Duodenal mucosa (tissue), 2 donors: Measurements from ENCODE around the gene DENND5A.
"Not testable (repeated sequence)": the region's sequence is repeated elsewhere in the genome, so short reads cannot be mapped to it uniquely, and the experiment has no call there.

Experiments used
- H3K27ac ChIP-seq: one replicate; pipeline ENCODE4 v1.7.0; 2013; ENCODE audit warnings: low read depth, low read length
- H3K27me3 ChIP-seq, 2 donors: one replicate each; pipeline ENCODE4 v1.7.0; 2013; ENCODE audit warnings: low read length in 2 of 2, control low read depth in 1 of 2; ENCODE audit not compliant: insufficient read depth in 2 of 2, control insufficient read depth in 1 of 2
- H3K36me3 ChIP-seq, 2 donors: one replicate each; pipeline ENCODE4 v1.7.0; 2013; ENCODE audit warnings: low read length in 2 of 2, control low read depth in 1 of 2; ENCODE audit not compliant: insufficient read depth in 2 of 2, control insufficient read depth in 1 of 2
- H3K4me1 ChIP-seq, 2 donors: one replicate each; pipeline ENCODE4 v1.7.0; 2013; ENCODE audit warnings: low read length in 2 of 2, control low read depth in 1 of 2; ENCODE audit not compliant: insufficient read depth in 2 of 2, control insufficient read depth in 1 of 2
- H3K4me3 ChIP-seq, 2 donors: one replicate each; pipeline ENCODE4 v1.7.0; 2013; ENCODE audit warnings: low read length in 2 of 2, low read depth in 1 of 2
- H3K9ac ChIP-seq, 2 donors: one replicate each; pipeline ENCODE4 v1.7.0; 2013; ENCODE audit warnings: low read length in 2 of 2, low read depth in 1 of 2
- H3K9me3 ChIP-seq, 2 donors: one replicate each; pipeline ENCODE4 v1.7.0; 2013; ENCODE audit warnings: low read length in 2 of 2, control low read depth in 1 of 2; ENCODE audit not compliant: control insufficient read depth in 1 of 2

DENND5A gene

DNA sequence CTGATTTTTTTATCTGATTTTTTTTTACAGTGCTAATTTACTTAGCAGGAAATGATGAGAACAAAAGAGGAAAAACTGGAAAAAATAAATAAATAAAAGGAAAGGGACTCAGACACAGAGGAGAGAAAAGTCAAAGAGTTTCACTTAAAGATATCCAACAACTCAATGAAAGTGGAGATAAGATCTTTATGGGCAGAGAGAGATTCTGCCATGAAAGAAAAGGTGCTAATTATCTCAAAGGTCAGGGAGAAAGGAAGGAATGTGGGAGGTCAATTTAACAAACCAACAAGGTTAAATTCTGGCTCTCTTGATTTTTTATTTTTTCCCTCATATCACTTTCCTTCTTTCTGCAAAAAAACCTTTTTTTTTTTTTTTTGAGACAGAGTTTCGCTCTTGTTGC lies 86.0 kb downstream of the DENND5A start:
- H3K36me3 ChIP-seq, result peaks cover 3 to 8% of the 10 kb centered on the region in 2 donors

DNA sequence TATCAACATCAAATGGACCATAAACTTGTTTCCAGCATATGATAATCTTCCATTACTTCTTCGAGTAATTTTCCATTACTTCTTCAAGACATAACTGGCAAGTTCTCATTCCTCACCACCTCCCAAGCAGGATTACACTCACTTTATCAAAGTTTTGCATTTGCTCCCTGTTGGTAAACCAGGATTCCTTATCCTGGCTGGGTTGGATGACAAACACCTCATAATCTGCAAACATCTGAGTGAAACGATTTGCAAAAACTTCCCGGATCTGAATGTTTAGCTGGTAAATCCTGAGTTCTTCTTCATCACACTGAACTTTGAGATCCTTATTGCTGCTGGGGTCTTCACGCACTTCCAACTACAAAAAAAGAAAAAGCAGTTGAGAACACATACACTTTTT lies 86.4 kb downstream of the DENND5A start:
- no peaks in the 10 kb centered on the region for H3K4me1 ChIP-seq
- H3K9me3 ChIP-seq, result no peaks in the 10 kb centered on the region
- H3K36me3 ChIP-seq, result peaks cover 3 to 8% of the 10 kb centered on the region in 2 donors
- no peaks in the 10 kb centered on the region for H3K27me3 ChIP-seq
- H3K27ac ChIP-seq, result no peak overlapping the region
- no peak overlapping the region for H3K4me3 ChIP-seq
- H3K9ac ChIP-seq, result no peak overlapping the region

More for the DNA sequence above, 86.0 kb downstream of the DENND5A start:
- H3K9me3 ChIP-seq, result no peaks in the 10 kb centered on the region
- H3K4me3 ChIP-seq, result no peak overlapping the region
- H3K4me1 ChIP-seq, result no peaks in the 10 kb centered on the region
- H3K9ac ChIP-seq, result no peak overlapping the region
- no peak overlapping the region for H3K27ac ChIP-seq
- no peaks in the 10 kb centered on the region for H3K27me3 ChIP-seq

DNA sequence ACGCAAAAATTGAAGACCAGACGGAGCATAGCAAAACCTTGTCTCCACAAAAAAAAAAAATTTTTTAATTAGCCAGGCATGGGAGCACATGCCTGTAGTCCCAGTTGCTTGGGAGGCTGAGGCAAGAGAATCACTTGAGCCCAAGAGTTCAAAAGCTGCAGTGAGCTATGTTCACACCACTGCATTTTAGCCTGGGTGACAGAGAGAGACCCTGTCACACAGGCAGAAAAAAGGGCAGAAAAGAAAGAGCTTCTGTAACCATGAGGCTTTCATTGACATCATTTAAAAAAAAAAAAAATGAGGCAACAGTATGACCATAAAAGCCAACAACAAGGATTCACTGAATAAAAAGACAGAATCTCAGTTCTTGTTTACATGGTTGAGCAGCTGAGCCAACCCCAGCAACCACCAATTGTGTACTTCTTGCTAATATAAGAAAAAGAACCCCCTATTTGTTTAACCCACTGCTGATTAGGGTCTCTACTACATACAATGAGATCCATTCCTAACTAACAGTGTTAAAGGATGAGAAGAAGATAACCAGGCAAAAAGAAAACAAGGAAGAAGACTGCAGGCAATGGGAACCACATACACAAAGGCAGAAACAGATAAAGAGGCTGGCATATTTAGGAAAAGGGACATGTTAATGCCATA lies 87.6 kb downstream of the DENND5A start:
- no peak overlapping the region for H3K27ac ChIP-seq
- peaks cover 3 to 8% of the 10 kb centered on the region in 2 donors for H3K36me3 ChIP-seq
- H3K4me3 ChIP-seq, result no peak overlapping the region
- no peaks in the 10 kb centered on the region for H3K9me3 ChIP-seq
- H3K9ac ChIP-seq, result no peak overlapping the region
- no peaks in the 10 kb centered on the region for H3K27me3 ChIP-seq
- no peaks in the 10 kb centered on the region for H3K4me1 ChIP-seq

DNA sequence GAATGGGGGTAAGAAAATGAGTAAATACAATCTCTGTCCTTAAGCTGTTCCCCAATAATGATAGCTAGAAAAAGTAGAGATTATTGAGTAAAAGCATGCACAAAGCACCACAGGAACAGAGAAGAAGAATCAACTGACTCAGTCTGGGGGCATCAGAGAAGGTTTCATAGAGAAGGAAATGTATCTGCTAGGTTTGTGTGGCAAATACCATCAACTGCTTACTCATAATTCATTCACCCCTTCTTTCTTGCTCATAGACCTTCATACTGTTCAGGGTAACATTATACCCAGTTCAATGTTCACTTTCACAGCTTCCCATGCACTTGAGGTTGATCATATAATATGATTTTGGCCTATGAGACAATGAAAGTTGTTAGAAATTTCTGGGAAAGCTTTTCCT lies 88.6 kb downstream of the DENND5A start:
- Histone ChIP-seq H3K9ac (no peak overlapping the region), H3K36me3 (peaks cover 3 to 8% of the 10 kb centered on the region in 2 donors), H3K4me1 (no peaks in the 10 kb centered on the region), H3K27me3 (no peaks in the 10 kb centered on the region), H3K9me3 (no peaks in the 10 kb centered on the region), H3K27ac (no peak overlapping the region), H3K4me3 (no peak overlapping the region)

DNA sequence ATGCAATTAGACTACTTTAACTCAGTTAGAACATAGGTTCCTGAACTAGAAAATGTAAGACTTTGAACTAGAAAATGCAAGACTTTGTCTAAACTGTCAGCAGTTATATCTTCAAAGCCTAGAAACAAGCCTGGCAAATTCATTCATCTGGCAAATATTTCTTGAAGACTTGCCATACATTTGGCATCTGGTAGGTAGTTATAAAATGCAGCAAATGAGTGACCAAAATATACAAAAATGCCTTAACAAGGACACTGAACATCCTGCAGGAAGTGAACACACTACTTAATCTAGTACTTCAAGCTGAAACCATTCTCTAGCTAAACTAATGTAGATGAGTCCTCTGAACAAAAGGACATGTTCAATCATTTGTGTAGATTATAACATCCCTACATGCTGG lies 89.0 kb downstream of the DENND5A start:
- H3K36me3 ChIP-seq, result peaks cover 3 to 8% of the 10 kb centered on the region in 2 donors
- no peak overlapping the region for H3K27ac ChIP-seq
- no peak overlapping the region for H3K4me3 ChIP-seq
- H3K4me1 ChIP-seq, result no peaks in the 10 kb centered on the region
- H3K9me3 ChIP-seq, result no peaks in the 10 kb centered on the region
- no peak overlapping the region for H3K9ac ChIP-seq
- H3K27me3 ChIP-seq, result no peaks in the 10 kb centered on the region

DNA sequence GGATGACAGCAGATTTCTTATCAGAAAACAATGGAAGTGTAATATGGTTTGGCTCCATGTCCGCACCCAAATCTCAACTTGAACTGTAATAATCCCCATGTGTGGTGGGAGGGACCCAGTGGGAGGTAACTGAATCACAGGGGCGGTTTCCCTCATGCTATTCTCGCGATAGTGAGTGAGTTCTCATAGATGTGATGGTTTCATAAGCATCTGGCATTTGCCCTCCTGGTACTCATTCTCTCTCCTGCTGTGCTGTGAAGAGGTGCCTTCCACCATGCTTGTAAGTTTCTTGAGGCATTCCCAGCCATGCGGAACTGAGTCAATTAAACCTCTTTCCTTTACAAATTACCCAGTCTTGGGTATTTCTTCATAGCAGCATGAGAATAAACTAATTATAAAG lies 92.8 kb downstream of the DENND5A start:
- H3K27me3 ChIP-seq, result no peaks in the 10 kb centered on the region
- H3K4me3 ChIP-seq, result no peak overlapping the region
- H3K9me3 ChIP-seq, result no peaks in the 10 kb centered on the region
- H3K4me1 ChIP-seq, result no peaks in the 10 kb centered on the region
- H3K27ac ChIP-seq, result no peak overlapping the region
- no peak overlapping the region for H3K9ac ChIP-seq
- peaks cover 3 to 9% of the 10 kb centered on the region in 2 donors for H3K36me3 ChIP-seq

DNA sequence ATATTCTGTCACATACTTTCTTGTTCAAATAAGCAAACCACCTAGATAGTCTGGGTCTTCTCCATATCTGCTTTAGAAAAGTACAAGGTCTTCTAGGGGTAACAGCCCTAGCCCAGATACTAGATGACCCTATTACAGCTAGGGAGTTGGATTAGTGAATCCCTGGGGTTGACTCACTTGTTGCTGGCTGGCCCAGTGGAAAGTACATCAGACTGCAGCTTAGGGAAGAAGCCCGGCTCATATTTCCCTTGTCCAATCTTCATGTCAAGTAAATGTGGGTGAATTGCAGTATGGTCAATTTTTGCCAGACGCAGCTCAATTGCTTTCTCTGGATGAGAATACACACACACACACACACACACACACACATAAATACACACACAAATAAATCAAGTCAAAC lies 94.7 kb downstream of the DENND5A start:
- Histone ChIP-seq H3K4me1 (no peaks in the 10 kb centered on the region), H3K9ac (no peak overlapping the region), H3K4me3 (no peak overlapping the region), H3K36me3 (peaks cover 0 to 4% of the 10 kb centered on the region in 2 donors), H3K27ac (no peak overlapping the region), H3K9me3 (no peaks in the 10 kb centered on the region), H3K27me3 (no peaks in the 10 kb centered on the region)

DNA sequence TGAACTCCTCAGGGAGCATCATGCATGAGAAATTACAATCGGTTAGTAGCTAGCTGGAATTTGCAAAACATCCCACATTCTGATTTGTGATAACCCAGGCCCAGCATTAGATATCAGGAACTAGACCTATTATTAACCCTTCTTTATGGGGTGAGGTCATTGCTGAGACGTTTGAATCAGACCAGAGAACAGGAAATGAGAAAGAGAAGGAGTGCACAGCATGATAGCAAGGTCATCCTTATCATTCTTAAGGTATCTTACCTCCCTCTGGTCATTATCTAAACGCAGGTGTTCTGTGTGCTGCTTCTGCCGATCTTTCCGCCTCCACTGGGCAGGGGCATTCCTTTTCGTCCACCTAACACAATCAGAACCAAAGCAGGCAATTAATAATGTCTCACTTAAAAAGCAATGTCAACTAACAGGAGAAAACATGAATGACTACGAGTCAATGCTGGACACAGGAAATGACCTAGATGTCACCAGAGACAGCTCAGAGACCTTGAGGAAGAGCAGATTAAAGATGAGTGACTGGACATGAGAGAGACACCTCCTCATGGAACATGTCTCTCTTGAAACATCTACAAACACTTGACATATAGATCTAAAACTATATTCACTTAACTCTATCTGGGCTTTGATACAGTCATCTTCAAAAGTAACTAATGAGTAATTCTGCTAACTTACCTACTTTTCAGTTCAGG lies 95.4 kb downstream of the DENND5A start:
- no peaks in the 10 kb centered on the region for H3K4me1 ChIP-seq
- no peak overlapping the region for H3K9ac ChIP-seq
- H3K27ac ChIP-seq, result no peak overlapping the region
- no peaks in the 10 kb centered on the region for H3K27me3 ChIP-seq
- no peak overlapping the region for H3K4me3 ChIP-seq
- H3K9me3 ChIP-seq, result no peaks in the 10 kb centered on the region
- peaks cover 0 to 4% of the 10 kb centered on the region in 2 donors for H3K36me3 ChIP-seq

DNA sequence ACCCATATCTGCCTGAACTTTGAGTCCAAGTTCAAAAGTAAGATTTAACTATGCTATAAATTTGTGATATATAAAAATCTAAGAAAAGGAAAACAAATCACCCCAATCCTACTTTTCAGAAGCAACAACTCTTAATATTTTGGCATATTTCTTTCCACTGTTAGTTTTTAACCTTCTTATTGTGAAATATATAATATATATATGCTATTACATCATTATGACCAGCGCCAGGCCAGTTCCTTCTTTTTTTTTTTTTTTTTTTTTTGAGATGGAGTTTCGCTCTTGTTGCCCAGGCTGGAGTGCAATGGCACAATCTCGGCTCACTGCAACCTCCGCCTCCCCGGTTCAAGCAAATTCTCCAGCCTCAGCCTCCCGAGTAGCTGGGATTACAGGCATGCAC lies 103.2 kb downstream of the DENND5A start:
- not testable (repeated sequence) for H3K27me3 ChIP-seq, H3K36me3 ChIP-seq, H3K4me3 ChIP-seq, H3K9ac ChIP-seq, H3K27ac ChIP-seq, H3K4me1 ChIP-seq, H3K9me3 ChIP-seq

DNA sequence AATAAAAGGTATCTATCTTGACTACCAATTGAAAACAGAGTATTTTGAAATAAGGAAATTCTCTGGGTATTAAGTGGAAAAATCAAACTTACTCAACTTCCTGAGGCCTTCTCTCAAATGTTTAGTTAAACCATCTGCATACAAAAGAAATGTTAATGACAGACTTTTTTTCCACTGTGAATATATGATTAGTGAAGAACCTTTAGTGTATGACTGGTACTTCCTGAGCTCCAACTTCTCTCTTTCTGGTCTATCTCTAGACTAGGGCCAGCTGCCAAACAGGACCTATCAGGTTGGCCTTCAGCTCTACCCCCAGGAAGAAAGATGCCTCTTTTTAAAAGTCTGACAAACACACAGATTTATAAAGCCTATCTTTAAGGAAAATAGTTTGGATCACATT lies 105.0 kb downstream of the DENND5A start:
- Histone ChIP-seq H3K27me3 (no peaks in the 10 kb centered on the region), H3K4me3 (no peak overlapping the region), H3K36me3 (peaks cover 0 to 10% of the 10 kb centered on the region in 2 donors), H3K27ac (no peak overlapping the region), H3K4me1 (no peaks in the 10 kb centered on the region), H3K9ac (no peak overlapping the region), H3K9me3 (no peaks in the 10 kb centered on the region)
